Measurements from ENCODE around the gene FAM181A.

FAM181A gene

DNA sequence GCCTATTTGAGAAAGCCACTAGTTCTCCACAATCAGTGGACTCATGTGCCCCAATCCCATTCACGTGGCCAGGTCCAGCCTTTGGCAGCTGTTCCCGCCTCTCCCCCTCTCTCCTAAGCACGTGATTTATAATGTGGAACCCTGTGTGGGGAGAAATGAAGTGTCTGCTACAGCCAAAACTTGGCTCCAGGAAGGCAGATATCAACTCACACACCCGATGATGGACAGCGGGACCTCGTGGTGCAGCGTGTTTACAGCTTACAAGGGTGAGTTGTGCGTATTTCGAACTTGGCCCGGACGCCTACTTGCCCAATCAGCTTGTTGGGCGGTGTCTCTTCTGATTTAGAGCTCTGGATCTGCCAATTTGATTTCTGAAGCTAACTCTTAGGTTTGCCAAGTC lies 38.1 kb upstream of the FAM181A start:
- no peak overlapping the region for H3K4me3 ChIP-seq (ENCODE audit: low read depth, low read length)
- TF ChIP-seq, protein P1, sequence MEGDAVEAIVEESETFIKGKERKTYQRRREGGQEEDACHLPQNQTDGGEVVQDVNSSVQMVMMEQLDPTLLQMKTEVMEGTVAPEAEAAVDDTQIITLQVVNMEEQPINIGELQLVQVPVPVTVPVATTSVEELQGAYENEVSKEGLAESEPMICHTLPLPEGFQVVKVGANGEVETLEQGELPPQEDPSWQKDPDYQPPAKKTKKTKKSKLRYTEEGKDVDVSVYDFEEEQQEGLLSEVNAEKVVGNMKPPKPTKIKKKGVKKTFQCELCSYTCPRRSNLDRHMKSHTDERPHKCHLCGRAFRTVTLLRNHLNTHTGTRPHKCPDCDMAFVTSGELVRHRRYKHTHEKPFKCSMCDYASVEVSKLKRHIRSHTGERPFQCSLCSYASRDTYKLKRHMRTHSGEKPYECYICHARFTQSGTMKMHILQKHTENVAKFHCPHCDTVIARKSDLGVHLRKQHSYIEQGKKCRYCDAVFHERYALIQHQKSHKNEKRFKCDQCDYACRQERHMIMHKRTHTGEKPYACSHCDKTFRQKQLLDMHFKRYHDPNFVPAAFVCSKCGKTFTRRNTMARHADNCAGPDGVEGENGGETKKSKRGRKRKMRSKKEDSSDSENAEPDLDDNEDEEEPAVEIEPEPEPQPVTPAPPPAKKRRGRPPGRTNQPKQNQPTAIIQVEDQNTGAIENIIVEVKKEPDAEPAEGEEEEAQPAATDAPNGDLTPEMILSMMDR (IDR thresholded peaks at IDR 0.05; ENCODE audit: low read depth, low read length, missing control alignments): no peak
- DNase-seq (ENCODE audit: low read depth): no peak

DNA sequence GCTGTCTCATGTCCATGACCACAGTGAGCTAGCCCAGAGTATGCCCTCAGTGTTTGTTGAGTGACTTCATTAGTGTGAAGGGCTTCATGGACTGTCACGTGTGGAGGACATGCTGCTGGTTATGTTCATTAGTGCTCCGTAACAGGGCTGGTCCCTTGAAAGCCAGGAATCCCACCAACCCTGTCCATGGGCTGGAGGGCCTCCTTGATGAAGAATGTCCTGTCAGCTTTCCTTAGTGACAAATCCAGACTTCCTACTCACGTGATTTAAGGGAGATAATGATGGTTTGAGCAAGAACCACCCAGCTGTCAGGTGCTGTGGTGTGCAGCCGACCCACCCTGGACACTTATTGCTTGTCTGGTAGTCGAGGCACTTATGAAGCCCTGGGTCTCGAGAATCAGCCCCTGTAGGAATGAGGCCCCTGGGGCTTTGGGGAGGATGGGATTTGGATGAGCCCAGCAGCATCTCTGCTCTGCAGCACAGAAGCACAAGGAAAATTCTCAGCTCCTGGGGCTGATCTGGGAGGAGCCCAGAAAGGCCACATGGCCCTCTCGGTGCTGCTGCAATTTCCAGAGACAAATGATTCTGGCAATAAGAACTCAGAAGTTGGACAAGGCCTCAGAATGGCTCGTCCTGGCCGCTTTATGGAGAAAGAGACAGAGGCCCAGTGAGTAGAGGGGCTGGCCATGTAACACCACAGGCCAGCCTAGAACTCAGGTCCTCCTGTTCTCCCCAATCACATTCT lies 37.2 kb upstream of the FAM181A start:
- no peak overlapping the region for H3K4me3 ChIP-seq (ENCODE audit: low read depth, low read length)
- TF ChIP-seq, protein P1 (IDR thresholded peaks at IDR 0.05; ENCODE audit: low read depth, low read length, missing control alignments): no peak
- DNase-seq (ENCODE audit: low read depth): no peak

DNA sequence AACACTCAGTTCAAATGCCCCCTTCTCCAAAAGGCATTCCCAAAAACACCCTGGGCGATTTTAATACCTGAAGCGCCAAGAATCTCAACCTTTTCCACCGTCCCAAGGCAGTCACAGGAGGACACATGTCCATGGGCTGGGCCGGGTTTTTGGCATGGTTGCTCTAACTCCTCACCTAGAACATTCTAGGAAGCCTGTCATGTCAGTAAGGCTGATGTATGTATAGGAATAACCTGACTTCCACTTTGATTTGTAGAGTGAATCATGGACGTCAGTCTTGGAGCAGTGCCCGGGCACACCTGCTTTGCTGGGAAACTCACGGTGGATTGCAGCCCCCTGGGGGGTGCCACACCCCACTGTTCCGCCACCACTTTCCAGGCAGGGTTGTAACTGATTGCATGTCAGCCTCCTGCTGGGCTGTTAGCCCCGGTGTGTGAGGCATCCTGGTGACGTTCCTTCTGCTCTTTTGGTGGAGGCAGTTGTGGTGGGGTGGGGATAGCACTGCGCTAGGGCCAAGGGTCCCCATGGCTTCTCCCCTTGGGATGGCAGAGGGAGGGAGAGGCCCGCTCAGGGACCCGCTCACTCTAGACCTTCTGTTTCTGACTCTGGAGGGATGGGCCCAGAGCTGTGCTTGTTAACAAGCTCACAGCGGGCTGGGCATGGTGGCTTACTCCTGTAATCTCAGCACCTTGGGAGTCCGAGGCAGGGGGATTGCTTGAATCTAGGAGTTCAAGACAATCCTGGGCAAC lies 35.2 kb upstream of the FAM181A start:
- H3K4me3 ChIP-seq (ENCODE audit: low read depth, low read length): no peak overlapping the region
- no peak for DNase-seq (ENCODE audit: low read depth)
- TF ChIP-seq, protein P1 (IDR thresholded peaks at IDR 0.05; ENCODE audit: low read depth, low read length, missing control alignments): no peak

DNA sequence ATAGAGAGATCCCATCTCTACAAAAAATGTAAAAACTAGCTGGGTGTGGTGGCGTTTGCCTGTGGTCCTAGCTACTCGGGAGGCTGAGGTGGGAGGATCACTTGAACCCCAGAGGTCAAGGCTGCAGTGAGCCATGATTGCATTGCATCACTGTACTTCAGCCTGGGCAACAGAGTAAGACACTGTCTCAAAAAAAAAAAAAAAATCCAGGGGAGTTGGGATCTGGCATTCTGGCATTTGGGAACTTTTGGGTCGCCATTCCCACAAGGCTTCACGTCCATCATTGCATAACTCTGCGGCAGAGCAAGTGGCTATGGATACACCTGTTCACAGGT lies 34.7 kb upstream of the FAM181A start:
- no peak for DNase-seq (ENCODE audit: low read depth)
- H3K4me3 ChIP-seq (ENCODE audit: low read depth, low read length): no peak overlapping the region
- TF ChIP-seq, protein P1 (IDR thresholded peaks at IDR 0.05; ENCODE audit: low read depth, low read length, missing control alignments): no peak

DNA sequence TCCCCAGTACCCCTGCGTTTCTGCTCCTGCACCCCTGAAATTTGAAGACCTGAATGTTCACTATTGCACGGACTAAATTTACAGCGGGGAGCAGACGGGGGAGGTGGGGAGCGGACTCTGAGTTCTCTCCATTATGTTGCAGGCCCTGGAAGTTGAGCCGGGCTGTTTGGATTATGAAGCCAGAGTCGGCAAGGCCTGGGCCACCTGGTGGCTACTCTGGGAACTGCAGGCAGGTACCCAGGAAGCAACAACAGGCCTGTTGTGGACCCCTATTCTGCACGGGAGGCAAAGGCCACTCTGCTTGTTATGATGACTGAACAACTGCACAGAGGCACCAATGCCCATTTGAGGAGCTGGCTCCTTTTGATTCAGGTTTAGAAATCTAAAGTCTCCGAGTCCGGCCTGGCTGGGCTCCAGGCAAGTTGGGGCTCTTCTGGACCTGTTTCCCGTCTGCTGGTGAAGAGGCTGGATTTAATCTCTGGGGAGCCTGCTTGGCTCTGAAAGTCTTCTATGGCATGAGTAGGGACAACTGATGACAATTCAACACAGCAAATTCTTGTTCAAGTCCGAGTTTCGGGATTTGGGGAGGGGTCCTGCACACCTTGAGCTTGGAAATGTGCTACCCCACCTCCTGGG lies 34.1 kb upstream of the FAM181A start:
- TF ChIP-seq, protein P1 (IDR thresholded peaks at IDR 0.05; ENCODE audit: low read depth, low read length, missing control alignments): peak; percentile 100
- no peak for DNase-seq (ENCODE audit: low read depth)
- H3K4me3 ChIP-seq (ENCODE audit: low read depth, low read length): no peak overlapping the region

DNA sequence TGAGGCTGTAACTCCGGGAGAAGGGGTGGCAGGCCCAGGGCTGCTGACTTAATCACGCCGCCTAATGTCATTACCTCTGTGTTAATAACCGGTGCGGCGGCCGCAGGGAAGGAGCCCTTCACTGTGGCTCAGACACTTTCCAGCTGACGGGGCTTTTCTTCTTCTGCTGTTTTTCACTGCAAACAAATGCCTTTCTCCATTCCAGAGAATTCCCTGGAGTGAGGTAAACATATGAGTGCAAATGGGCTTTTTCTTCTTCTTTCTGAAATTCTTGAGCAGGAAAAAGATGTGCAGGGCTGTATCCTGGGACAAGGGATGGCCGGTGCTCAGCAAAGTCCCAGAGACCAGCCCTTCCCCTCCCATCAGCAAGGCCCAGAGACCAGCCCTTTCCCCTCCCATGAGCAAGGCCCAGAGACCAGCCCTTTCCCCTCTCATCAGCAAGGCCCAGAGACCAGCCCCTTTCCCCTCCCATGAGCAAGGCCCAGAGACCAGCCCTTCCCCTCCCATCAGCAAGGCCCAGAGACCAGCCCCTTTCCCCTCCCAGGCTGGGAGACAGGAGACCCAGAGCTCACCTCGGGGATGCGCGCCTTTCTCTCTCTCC lies 33.4 kb upstream of the FAM181A start:
- TF ChIP-seq, protein P1 (IDR thresholded peaks at IDR 0.05; ENCODE audit: low read depth, low read length, missing control alignments): no peak
- DNase-seq (ENCODE audit: low read depth): no peak
- no peak overlapping the region for H3K4me3 ChIP-seq (ENCODE audit: low read depth, low read length)

All from GM12864 (cell line).